SH-SY5Y (cell line): ENCODE results near the gene HCFC1.

Experiments
- GATA2 ChIP-seq: IDR thresholded peaks from 2 replicates; pipeline ENCODE4 v1.6.1; 2011; ENCODE audit warnings: mild to moderate bottlenecking, low read depth, low read length
- GATA3 ChIP-seq: IDR thresholded peaks from 2 replicates; pipeline ENCODE4 v1.6.1; 2011; ENCODE audit warnings: low read depth, mild to moderate bottlenecking, low read length, moderate library complexity

DNA sequence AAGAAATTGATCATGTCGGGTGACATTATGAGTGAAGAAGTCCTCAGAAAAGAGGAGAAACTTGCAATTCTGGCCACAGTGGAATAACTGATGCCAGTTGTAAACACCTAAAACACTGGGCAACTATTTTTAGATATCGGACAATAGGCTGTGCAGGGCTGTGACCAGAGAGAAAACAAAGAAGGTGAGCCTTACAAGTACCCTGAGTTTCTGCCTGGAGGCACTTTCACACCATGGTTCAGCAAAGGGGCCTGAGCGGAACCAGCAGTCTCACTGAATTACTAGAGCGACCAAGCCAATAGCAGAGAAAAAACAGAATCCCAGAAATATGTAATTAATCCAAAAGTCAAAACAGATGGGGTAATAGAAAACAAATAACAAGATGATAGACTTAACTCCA lies 36.9 kb upstream of the HCFC1 start:
- TF ChIP-seq GATA2 = no peak
- no peak for TF ChIP-seq GATA3
